NOMO-1 treated with dmso at 0.1 percent for 144 hours (cell line): ENCODE results near the gene FADS2.

ENCODE experiments used
- DNase-seq: peaks from one replicate; lab custom pipeline; 2025; ENCODE audit not compliant: unreplicated experiment; lab: John Stamatoyannopoulos, UW

The FADS2 gene

DNA sequence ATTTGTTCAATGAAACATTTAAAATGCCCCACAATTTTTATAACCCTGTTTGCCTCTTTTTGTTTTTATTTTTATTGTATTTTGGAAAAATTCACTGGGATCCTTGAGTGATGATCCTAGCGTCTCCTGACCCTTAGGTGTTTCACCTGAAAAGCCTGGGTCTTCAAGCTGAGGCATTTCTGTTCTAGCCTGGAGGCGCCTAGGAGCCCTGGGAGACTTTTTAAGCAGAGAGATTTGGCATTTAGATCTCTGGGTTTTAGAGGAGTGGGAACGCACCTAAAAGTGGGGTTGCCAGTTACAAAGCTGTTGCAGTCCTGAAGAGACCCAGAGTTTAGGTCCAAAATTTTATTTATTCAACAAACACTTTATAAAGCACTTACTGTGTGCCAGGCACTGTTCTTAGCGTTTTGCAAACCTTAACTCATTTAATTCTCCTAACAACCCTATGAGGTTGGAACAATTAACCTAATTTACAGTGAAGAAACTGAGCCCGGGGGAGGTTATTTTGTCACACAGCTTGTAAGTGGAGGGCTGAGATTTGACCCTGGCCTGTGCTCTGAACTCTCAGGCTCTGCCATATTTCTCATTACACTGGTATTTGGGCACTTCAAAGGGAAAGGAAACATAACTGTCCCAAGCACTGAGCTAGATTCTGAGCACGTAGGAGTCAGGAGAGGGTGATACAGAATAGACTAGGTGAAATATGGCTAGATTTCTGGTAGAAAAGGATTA lies 10.5 kb upstream of the FADS2 start:
- no peak for DNase-seq

DNA sequence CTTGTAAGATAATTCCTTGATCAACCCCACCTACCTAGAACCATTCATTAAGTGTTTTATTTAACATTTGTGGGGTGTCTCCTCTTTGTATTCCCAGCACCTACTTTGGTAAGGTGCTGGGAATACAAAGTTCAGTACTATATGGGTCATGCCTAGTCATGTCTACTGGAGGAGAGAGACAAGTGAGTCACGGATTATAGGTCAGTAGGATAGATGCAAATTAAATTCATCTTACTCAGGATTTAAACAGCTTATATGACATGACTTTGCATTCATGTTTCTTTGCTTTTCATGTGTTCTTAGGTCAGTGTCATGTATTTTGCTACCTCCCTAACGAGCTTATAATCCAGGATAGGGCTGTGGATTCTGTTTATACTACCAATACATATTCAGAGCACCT lies 7.9 kb upstream of the FADS2 start:
- DNase-seq: no peak

DNA sequence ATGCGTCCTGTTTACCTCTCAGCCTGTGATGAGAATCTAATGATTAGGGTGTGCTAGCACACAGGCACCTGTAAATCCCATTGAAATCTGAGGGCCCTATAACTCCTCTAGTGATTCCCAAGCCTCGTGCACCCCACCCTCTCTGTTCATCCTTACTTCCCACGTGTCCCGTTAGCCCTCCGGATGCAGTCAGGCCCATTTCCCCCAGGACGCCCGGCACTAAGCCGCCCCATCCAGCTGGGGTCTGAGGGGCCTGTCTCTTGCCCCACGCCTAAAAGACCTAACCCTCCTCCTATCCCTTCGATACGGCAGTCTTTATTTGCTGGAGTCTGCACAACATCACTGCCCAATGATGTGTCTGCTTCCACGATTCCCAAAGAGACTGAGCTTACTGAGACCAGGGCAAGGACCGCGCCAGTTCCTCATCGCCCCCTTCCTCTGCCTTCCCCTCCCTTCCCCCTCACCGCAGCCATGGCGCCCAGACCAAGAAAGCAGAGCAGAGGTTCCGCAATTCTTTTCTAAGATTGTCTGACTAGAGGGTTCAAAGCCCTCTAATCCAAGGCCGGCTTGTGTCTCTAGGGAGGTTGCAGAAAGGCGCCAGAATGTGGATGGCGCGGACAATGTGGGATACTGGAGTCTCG lies 1.1 kb upstream of the FADS2 start:
- peak; percentile 70 for DNase-seq

DNA sequence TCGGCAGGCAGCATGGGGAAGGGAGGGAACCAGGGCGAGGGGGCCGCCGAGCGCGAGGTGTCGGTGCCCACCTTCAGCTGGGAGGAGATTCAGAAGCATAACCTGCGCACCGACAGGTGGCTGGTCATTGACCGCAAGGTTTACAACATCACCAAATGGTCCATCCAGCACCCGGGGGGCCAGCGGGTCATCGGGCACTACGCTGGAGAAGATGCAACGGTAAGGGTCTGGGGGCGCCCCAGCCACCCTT lies 204 bp downstream of the FADS2 start:
- DNase-seq: no peak

DNA sequence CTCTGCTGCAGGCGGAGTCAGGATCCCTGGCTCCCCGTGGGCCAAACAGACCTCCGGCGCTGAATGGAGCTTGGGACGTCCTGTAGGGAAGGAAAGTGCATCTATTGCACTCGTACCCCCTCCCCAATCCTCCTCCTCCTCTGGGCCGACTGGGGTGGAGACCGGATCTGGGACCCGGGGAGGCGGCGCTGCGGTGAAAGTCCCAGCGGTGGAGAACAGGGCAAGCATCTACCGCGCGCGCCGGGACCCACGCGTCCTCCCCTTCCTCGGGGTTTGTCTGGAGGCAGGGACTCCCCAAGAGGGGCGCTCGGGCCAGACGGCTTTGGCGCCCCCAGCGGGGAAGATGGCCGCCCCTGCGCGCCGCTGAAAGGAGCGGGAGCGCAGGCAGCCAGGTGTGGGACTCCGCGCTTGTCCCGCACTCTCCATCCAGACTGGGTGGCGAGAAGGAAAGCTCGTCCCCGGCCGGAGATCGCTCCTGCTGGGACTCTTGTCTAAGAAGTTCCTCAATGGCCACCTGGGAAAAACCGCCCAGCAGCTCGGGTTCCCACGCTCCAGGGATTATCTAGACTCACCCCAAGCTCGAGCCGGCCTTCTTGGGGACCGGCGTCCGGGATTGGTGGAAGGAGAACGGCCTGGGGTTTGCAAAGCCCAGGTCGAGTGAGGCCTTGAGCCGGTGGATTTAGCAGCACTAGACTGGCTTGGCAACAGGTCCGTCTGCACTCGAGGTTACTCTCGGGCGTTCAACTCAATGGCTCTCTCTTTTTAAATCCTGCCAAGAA lies 718 bp downstream of the FADS2 start:
- no peak for DNase-seq

DNA sequence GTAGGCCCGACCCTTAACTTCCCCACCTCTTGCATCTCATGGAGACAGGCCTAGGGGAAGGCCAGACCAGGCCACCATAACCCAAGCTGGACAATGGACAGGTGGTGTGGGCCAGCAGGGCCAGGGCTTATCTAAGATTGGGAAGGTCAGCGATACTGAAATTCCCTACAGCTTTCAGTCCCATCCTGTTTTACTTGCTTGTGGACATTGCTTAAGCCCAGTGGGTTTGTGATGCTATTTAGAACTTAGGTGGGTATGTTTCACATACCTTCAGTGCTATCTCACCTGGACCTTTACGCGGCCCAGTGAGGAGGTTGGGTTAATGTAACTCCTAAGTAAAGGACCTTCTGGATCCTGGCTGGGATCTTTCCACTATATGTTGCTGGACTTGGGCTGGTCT lies 1.7 kb downstream of the FADS2 start:
- no peak for DNase-seq

DNA sequence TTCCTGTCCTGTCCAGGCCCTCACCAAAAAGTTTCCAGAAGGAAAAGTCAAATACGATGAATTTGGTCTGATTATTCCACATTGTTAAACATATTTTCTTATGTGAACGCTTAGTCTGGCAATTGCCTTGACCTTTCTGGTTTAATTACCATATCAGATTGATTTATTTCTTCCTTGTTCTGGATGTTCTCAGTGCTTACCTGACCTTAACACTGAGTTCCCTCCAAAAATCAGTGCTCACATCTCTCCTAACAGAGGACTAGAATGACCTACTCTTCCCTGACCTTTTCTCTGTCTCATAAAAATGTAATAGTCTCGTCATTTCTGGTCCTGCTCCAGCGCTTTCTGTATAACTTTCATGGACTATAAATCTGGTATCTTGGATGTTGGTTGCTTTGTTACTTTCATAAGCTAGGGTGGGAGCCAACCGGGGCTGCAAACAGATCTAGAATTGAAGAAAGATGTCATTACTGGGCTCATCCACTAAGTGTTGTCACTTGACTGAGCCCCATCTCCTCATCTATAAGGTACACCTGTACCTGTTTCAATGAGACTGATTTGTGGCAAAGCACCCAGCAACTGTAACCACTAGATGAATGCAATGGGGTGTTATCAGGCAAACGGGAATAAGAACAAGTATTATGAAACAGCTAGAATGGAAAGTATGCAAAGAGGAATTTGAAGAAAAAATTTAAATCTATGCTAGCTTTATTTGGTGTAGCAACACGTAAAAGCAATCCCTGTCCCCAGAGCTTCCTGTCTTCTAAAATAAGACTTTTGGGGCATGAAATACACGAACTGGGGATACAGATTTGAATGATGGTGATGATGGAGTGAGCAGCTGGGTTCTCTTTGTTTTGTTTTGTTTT lies 2.4 kb downstream of the FADS2 start:
- DNase-seq: no peak

DNA sequence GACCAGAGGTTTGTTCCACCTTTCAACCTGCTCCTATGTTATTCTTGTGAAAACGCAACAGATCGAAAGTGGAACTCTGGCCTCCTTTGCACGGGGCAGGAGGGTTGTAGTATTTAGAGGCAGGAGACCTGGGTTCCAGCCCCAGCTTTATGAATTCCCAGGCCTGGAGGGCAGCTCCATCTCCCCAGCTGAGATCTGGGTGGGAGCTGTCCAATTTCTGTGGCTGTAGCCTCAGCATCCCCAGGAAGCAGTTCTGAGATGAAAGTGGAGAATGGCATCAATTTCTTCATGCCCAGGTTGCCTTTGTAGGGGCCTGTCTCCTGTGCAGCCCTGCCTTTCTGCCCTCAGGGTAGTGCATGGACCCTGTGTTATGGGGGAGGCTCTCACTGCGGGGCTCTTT lies 4.1 kb downstream of the FADS2 start:
- no peak for DNase-seq

DNA sequence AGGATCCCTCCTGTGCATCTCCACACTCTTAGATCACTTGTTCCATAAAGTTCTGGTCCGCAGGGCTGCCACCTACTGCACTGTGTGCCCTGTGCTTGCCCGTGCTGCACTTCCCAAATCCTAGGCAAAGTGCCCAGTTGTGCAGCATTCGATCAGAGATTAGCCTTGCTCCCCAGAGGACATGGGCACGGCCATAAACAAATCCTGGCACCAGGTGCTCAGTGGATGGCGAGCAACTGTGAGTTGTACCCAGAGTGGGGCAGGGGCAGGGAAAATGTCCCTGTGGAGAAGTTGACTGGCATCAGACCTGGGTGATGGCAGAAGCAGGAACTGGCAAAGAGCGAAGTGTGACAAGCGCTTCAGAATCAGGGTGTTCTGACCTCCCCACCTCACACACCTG lies 4.7 kb downstream of the FADS2 start:
- DNase-seq: no peak

DNA sequence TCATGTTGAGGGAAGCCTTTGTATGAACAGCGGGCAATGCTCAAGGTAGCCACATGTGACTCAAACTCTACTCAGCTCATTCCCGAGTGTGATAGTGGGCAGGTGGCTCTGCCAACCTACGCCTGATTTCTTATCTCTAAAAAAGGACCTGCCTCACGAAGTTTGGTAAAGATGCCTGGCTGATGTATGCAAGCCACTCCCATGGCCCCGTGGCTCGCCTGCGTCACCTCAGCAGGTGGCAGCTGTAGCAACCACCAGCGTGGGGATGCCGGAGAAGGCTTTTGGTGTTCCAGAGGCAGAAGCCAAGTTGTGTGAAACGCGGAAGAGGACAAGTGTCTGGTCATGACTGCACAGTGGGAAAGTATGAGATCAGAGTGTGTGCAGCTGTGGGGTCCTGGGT lies 5.4 kb downstream of the FADS2 start:
- DNase-seq: no peak

DNA sequence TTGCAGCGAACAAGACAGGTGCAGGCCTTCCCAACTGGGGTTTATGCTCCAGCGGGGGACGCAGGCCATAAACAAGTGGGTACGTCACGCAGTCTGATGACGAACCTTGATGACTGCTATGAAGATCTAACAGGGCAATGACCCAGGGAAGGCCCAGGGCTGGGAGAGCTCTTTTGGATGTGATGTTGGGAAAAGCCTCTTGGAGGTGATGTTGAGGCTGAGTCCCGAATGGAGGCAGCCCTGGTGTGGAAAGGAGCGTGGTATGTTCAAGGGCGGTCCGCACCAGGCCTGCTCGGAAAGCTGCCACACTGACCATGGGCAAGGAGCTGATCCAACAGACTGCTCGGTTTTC lies 5.8 kb downstream of the FADS2 start:
- no peak for DNase-seq

DNA sequence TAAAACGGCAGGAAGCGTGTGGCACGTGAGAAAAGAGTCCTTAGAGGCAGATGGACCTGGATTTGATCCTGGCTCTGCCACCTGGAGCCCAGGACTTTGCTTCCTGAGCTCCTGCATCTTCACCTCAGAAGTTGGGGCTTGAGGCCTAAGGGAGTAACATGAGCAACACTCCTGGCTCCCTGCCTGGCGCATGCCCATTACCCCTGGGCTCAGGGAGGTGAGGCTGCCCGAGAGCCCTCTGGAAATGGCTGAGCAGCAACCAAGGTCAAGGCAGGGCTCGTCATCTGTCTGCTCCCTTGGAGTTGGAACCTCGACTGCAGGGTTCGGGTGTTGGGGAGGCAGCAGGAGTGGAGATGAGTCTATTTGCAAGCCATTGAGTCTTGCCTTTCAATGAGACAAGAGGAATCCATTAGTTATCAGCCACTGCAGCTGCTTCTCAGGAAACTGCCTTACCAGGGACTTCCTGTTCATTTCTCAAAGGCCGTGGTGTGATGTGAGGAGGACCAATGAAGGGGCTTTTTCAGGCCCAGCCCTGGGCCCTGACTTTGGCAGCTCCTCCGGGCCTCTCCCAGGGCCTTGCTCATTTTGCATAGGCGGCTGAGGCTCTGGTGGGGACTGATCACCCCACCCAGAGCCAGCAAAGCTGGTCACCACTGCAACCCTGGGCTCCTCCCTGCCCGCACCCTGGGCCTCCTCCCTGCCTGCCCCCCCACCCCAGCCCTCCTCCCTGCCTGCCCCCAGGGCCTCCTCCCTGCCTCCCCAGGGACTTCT lies 6.4 kb downstream of the FADS2 start:
- DNase-seq: peak; percentile 72

DNA sequence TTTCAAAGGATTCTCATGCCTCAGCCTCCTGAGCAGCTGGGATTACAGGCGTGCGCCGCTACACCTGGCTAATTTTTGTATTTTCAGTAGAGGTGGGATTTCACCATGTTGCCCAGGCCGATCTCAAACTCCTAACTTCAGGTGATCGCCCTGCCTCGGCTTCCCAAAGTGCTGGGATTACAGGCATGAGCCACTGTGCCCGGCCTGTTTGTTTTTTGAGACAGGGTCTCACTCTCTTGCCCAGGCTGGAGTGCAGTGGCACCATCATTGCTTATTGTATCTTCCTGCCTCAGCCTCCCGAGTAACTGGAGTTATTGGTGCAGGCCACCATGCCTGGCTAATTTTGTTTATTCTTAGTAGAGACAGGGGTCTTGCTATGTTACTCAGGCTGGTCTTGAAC lies 8.1 kb downstream of the FADS2 start:
- no peak for DNase-seq

DNA sequence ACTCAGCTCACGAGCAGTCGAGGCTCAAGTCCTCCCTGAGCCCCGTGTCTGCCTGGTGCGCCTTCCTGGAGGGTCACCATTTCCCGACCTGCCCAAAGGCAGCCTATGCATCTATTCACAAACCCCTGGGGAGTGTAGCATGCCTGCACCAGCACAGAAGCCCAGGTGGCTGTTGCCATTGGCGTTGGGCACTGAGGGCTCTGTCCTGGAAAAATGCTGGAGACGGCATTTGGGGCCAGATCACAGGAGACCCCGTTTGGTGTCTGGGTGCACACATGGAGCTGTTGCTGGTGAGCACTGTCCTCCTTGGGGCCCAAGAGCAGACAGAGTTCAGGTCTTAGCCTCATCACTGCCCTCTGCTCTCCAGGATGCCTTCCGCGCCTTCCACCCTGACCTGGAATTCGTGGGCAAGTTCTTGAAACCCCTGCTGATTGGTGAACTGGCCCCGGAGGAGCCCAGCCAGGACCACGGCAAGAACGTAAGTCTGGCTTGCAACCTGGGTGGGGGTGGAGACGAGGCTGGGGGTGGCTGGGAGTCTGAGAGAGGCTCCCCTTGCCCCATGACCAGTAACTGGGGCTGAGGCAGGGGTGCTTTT lies 9.4 kb downstream of the FADS2 start:
- no peak for DNase-seq

DNA sequence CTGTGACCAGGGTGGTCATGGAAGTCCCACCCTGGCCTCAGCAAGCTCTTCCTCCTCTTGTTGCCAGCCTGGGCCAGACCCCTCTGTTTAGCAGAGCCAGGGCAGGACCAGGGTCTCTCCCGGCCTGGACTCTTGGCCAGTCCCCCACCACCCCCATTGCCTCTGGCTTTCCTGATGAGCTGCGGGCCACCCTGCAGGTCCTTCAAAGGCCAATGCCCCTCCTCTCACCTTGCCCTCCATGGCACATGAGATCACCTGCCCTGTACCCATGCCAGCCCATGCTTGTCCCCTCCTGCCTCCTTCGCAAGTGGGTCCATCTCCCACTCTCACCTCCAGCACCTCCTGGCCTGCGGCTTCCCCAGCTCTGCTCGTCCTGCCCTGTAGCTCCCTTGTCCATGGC lies 10.4 kb downstream of the FADS2 start:
- no peak for DNase-seq

DNA sequence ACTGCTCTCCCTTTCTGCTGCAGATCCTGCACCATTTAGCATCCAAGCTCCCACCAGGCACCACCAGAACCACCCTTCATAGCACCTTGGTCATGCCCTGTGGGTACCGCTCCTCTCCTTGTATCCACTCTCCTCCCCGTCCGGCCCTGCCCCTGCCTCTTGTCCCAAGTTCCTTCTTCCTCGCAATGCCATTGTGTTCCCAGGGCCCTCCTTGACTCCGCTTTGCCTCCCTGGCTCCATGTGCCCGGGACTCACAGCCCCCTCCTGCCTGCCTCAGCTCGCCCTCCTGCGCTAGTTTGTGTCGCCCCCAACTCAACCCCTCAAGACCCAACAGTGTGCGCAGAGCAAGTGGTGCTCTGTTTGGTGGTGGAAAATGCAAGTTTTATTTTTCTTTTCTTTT lies 10.8 kb downstream of the FADS2 start:
- DNase-seq: no peak

DNA sequence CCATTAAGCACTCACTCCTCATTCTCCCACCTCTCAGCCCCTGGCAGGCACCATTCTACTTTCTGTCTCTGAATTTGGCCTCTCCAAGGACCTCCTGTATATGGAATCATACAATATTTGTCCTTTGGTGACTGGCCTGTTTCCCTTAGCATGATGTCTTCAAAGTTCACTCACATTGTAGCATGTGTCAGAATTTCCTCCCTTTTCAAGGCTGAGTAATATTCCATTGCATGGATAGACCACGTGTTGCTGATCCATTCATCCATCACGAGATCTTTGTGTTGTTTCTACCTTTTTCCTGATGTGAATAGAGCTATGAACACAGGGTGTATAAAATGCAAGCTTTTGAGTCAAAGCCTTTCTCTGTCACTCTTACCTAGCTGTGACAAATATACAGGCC lies 11.6 kb downstream of the FADS2 start:
- no peak for DNase-seq

DNA sequence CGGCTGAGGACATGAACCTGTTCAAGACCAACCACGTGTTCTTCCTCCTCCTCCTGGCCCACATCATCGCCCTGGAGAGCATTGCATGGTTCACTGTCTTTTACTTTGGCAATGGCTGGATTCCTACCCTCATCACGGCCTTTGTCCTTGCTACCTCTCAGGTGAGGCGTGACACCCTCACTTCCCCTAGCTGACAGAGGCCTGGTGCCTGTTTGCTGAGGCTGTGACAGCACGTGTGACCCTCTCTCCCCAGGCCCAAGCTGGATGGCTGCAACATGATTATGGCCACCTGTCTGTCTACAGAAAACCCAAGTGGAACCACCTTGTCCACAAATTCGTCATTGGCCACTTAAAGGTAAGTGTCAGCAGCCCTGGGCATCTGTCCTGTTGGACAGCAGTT lies 12.3 kb downstream of the FADS2 start:
- DNase-seq: no peak

DNA sequence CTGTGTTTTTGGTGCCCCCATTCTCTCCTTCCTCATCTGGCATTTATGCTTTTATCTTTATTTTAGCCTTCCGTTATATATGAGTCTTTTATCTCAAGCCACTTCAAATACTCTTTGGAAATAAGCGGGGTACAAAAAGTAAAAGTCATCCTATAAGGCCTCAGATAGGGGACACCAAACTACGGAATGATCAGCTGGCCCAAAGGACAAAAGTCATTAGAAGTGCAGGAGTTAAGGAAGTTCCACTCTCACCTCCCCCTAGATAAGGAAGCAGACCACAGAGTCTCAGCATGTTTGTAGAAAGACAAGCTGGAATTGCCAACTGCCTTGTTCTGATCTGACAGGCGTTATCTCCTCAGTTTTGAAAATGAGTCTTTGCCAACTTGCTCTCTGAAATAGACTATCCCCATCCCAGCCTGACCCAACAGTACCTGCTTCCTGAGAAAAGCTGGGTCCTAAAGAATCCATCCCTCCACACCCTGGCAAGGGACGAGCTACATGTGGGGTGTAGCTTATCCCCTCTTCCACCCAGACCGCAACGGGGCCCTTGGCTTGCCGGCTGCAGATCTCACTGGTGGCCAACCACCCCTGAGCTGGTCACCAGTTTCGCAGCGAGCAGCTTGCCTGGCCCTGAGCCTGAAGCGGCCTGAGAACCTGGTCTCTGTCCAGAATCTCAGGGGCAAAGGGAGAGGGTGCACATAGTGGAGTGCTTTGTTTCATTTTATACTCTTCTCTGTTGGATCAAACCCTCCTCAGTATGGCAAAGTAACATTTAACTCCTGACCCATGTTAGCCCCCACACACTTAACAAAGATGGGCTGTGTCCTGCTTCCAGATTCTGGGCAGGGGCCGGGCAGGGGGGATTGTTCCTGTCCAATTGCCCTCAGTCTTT lies 13.8 kb downstream of the FADS2 start:
- no peak for DNase-seq

DNA sequence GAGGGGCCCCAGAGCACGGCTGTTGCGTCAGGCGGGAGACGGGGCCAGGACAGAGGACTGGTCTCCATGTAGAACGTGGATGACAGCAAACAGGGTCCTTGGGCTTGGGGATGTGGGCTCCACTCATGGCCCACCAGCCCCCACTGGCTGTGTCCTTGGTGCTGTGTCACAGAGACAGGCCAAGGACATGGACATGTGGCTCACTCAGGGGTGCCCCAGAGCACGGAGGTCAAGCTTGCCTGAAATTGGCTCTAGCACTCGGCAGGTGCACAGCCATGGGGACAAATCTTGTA lies 14.4 kb downstream of the FADS2 start:
- DNase-seq: no peak
